HG03108 (cell line): ENCODE data around the gene KLLN.
"Not testable (repeated sequence)": the region's sequence is repeated elsewhere in the genome, so short reads cannot be mapped to it uniquely, and the experiment has no call there.

ENCODE experiments used
- ATAC-seq: cut with Tn5 transposase; IDR thresholded peaks from one replicate; pipeline ENCODE4 v1.9.1; 2021; ENCODE audit warnings: moderate library complexity; ENCODE audit not compliant: unreplicated experiment

The KLLN gene

DNA sequence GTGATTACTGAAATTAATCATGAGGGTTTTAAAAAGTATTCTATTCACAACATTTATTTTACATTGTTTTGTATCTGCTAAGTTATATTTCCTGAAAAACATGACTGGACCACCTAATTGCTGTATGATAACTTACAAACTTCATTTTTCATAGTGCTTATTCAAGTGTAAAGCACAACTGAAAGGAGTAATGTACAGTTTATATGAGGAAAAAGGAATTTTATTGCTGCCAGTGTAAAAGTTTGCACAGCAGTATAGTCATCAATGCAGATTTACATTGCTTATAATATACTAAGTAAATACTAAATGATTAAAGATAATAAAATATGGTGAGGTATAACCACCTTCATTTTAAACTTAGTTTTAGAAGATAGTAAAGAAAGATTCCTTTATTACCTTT lies 4.1 kb upstream of the KLLN start:
- ATAC-seq: no peak

DNA sequence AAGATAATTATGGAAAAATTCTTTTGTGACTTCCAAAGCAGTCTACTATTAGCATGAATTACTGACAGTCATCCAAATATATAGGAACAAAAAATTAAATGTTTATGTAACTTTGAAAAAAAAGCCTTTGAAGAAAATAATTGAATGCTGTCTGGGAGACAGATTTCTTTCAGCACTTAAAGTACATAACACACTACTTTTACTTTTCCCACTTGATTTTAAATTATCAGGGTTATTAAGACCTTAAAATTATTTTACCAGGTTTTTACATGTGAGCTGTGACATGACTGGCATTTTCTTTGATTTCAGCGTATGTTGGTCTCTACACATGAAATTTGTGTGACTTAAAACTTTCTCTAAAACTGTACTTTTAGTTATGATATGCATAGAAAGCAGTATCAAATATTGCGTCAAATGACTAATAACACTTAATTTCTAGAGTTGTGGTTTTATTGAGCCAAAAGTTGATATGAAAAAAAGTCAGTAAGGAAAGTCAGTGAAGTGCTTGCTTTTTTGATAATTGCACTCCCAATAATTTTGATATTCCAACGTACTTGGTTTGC lies 3.2 kb upstream of the KLLN start:
- ATAC-seq: no peak

DNA sequence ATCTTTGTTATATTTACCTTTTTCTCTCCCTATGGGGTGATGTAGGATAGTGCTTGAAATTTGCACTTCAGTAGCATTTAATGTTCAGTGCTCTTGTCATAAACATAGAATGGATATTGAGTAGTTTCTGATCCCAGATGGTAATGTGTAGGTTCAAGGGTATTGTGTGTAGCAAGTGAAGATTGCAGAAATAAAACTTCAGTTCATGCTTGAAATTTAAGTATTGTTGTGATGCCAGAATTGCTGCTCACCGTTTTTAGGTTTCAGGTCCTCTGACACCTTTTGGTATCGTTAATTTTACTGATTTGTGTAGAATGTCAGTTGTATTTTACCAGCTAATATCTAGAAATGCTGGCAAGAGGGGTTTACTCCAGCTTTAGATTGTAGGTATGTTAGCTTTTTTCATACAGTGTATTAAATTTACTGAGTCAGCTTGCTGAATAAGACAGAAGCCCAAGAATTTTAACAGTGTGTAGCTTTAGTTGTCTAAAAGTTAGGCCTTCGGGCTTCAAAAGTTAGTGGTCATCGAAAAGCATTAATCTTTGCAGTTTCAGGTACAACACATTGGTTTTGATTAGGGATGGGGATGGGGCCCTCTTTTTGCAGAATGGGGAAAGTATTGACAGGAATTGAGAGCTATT lies 2.0 kb upstream of the KLLN start:
- ATAC-seq: no peak

DNA sequence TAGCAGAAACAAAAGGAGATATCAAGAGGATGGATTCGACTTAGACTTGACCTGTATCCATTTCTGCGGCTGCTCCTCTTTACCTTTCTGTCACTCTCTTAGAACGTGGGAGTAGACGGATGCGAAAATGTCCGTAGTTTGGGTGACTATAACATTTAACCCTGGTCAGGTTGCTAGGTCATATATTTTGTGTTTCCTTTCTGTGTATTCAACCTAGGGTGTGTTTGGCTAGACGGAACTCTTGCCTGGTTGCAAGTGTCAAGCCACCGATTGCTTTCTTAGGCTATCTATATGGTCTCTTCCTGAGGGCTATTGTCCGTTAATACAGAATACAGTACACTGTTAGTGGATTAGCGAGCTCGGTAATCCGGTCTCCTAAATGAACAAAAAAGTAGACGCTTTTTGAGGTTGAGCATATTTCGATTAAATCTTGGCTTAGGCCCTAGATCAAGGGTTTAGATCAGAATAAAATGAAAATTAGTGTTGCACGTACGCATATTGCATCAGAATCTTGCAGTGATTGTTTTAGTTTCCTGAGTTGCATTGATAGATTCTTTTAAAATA lies 1.2 kb upstream of the KLLN start:
- ATAC-seq: no peak

DNA sequence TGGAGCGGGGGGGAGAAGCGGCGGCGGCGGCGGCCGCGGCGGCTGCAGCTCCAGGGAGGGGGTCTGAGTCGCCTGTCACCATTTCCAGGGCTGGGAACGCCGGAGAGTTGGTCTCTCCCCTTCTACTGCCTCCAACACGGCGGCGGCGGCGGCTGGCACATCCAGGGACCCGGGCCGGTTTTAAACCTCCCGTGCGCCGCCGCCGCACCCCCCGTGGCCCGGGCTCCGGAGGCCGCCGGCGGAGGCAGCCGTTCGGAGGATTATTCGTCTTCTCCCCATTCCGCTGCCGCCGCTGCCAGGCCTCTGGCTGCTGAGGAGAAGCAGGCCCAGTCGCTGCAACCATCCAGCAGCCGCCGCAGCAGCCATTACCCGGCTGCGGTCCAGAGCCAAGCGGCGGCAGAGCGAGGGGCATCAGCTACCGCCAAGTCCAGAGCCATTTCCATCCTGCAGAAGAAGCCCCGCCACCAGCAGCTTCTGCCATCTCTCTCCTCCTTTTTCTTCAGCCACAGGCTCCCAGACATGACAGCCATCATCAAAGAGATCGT lies 690 bp upstream of the KLLN start:
- not testable (repeated sequence) for ATAC-seq

DNA sequence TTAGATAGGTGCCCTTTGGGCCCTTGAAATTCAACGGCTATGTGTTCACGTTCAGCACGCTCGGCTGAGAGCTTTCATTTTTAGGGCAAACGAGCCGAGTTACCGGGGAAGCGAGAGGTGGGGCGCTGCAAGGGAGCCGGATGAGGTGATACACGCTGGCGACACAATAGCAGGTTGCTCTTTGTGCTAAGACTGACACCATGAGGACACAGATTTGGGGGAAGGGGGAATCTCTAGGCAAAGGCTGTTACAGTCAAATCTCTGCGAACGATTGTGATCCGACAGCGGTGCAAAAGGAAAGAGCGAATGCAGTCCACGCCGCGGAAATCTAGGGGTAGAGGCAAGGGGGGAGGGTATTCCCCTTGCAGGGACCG lies 667 bp downstream of the KLLN start:
- ATAC-seq: peak; percentile 4

DNA sequence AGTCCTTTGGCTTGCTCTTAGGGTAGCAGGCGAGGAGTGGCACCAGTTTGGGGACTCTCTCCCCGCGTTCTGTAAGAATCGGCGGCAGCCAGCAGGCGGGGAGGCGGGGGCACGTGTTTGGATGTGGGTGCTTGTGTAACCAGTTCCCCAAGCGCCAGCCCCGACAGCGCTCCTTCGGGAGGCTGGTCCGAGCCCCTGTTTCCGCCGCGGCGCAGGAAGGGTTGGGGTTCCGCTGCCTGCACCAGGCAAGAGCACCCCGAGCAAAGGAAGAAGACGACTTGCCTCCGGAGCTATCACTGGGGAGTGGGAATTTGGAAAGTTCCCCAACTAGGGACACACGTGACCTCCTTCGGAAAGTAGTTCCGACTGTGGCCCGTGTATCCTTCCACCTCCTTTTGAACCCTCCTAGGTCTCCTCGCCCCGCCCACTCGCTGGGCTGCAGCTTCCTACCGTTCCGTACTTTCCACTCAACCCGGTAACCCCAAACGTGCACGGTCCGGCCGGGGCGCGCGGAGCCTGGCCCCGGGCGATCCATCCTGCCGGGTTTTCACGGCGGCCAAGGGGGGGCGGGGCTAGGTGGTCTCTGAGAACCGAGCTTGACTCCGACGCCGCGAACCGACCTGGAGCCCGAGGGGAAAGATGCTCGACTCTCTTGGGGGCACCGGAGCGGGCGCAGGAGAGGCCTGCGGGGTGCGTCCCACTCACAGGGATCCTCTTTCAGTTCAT lies 1.2 kb downstream of the KLLN start:
- peak; percentile 47 for ATAC-seq

DNA sequence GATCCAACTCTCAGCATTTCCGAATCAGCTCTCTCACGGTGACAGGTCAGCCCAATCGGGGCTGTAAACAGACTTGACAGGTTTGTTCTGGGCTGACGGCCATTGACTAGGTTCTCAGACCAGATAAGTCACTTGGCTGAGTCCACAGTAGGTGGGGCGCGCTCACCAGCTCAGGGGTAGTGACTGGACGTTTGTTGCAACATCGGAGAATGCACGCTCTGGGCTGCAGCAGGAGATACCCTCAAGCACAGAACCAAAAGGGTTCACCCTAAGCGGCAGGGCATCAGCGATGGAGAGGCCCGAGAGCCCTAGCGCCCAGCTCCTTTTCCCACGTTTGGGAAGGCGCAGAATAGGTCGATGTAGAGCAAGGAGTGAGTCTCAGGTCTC lies 1.8 kb downstream of the KLLN start:
- peak; percentile 15 for ATAC-seq

DNA sequence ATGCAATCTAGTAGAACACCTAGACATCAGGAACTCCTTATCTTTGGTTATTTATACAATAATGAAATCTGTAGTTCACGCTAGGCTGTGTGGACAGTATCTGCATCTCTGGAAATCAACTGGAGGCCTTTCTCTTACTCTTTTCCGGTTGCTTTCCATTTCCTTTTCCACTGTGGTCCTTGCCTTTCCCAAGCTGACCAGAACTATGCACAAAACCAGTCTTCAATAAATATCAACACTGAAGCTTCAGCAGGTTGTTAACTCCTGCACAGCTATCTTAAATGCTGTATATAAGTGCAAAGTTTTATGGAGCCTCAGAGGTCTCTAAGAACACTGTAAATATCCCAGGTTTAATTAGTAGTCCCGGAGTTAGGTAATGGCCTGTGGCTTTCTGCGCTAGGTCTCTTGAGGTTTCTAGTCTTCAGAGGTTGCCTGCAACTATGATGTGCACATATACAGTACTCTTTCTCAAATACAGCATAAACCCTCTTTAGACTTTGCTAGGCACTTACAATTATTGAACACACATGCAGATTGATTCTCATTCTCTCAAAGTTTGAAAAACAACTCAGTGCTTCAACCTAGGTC lies 2.4 kb downstream of the KLLN start:
- no peak for ATAC-seq

DNA sequence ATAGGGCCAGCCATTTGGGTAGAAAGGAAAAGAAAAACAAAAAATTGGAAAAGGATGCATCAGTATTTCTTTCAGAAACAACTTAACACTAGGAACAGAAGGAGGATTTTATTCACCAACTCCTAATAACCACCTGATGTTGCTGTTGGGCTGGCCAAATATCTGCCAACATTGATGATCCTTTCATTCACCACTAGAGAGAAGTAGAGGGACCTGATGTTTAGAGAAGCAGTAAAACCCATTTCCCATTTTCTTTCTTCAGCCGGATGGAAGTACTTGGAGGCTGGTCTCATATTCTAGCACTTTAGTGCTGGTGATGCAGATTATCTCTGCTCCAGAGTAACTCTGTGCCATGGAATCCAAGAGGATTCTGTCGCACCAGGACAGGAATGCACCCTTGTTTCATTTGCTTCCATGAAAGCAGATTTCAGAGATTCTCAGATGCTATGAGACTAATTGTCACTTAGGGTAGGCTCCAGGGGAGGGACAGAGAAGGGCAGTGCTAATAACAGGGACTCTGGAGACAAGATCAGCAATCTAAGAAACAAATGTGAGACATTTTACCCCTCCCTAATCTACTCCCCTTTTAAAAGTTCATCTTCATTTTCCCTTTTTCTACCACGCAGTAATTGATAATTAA lies 3.1 kb downstream of the KLLN start:
- ATAC-seq: no peak

DNA sequence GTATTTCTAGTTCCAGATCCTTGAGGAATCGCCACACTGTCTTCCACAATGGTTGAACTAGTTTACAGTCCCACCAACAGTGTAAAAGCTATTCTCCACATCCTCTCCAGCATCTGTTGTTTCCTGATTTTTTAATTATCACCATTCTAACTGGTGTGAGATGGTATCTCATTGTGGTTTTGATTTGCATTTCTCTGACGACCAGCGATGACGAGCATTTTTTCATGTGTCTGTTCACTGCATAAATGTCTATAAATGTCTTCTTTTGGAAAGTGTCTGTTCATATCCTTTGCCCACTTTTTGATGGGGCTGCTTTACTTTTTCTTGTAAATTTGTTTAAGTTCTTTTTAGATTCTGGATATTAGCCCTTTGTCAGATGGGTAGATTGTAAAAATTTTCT lies 7.7 kb downstream of the KLLN start:
- not testable (repeated sequence) for ATAC-seq

DNA sequence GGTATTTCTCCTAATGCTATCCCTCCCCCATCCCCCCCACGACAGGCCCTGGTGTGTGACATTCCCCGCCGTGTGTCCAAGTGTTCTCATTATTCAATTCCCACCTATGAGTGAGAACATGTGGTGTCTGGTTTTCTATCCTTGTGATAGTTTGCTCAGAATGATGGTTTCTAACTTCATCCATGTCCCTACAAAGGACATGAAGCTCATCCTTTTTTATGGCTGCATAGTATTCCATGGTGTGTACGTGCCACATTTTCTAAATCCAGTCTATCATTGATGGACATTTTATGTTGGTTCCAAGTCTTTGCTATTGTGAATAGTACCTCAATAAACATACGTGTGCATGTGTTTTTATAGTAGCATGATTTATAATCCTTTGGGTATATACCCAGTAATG lies 8.1 kb downstream of the KLLN start:
- not testable (repeated sequence) for ATAC-seq

DNA sequence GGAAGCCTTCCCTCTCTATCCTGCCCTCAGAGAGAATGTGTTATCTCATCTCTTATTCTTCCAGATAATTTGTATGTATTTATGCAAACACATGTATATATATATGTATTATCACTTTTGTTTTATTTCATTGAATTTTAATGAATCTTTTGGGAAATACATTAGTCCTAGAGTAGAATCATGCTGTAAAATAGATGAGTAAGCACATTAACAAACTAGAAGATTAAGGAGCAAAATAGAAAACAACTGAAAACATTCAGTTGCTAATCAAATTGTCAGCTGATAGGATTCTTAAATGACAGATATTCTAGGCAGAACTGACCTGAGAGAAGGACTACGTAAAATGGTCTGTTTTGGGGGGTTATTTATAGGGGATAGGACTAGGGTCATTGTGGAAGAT lies 11.2 kb downstream of the KLLN start:
- no peak for ATAC-seq

DNA sequence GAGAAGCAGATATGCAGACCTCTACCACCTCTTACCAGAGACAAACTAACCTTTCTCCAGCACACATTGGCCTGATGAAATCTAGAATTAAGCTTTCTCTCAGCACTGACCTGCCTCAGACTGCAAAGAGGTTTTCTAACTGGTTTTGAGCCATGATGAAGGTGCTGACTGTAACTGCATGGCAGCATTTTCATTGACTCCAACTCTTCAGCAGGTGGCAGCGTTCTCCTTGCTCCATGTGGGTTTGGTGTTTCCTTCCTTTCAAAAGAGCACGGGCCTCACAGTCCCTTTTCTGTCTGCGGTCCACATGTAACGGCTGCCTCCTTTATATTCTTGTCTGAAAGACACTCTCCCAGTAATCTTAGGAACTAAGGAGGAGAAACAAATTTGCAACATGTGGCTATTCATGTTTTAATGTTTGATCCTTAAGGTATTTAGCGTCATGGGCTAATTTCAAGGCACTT lies 12.6 kb downstream of the KLLN start:
- ATAC-seq: peak; percentile 52

DNA sequence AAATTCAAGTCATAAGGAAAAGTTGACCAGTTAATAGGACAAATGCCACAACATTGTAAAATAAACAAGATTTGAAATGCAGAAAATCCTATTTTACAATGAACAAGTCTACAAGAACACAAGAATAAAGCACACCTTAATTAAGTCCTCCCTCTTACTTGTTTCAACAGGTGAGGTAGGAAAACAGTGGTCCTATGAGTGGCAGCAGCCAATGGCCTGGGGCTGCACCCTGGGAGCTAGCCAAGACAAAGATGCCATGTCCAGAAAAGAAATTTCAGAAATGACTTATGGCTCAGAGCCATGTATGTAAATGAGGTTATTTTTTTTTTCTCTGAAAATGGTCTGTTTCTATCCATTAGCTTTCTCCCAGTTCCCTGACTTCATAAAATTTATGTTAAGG lies 14.3 kb downstream of the KLLN start:
- ATAC-seq: no peak

DNA sequence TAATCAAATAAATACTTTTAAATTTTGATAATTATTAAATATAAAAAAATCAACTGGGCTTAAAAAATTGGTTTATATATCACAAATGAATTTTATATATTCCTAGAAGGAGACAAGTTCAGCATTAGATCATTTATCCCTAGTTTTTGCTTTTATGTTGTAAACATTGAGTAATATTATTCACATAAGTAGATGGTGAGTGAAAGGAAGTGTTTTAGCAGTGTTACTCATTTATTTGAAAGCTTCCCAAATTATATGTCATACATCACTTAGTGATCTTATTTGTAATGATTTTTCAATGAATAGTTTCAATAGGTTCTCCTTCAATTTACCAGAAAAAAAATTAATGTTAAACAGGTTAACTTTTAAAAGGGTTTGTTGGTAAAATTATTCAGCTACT lies 15.8 kb downstream of the KLLN start:
- no peak for ATAC-seq

DNA sequence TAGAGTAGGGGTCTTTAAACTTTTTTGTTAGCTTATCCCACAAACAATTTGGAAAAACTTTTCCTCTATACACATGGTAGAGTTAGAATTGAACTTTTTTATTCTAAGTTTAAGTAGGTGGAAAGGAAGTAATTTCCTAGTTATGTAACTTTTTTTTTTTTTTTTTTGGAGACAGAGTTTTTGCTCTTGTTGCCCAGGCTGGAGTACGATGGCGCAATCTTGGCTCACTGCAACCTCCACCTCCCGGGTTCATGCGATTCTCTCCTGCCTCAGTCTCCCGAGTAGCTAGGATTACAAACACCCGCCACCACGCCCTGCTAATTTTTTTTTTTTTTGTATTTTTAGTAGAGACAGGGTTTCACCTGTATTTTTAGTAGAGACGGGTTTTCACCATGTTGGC lies 16.6 kb downstream of the KLLN start:
- ATAC-seq: not testable (repeated sequence)

DNA sequence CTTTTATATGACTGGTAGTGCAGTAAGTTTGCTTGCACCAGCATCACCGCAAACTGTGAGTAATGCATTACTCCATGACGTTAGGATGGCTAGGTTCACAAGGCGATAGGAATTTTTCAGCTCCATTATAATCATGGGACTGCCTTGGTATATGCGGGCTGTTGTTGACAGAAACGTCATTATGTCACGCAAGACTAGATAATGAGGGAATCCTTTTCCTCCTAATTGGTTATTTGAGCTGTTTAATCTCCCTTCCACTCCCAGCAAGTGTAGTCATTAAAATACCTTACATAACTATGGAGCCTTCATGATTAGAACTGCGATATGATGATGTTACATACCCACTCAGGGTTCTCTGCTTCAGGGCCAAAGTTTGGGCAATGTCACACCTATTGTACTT lies 17.3 kb downstream of the KLLN start:
- ATAC-seq: no peak

DNA sequence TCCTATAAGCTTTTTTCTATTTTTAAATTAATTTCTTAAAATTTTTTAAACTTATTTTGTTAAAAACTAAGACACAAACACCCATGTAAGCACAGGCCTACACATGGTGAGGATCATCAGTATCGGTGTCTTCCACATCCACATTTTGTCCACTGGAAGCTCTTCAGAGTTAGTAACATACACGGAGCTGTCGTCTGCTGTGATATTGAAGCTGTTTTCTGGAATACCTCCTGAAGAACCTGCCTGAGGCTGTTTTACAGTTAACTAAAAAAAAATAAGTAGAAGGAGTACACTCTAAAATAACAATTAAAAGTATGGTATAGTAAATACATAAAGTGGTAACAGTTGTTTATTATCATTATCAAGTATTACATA lies 17.7 kb downstream of the KLLN start:
- no peak for ATAC-seq

DNA sequence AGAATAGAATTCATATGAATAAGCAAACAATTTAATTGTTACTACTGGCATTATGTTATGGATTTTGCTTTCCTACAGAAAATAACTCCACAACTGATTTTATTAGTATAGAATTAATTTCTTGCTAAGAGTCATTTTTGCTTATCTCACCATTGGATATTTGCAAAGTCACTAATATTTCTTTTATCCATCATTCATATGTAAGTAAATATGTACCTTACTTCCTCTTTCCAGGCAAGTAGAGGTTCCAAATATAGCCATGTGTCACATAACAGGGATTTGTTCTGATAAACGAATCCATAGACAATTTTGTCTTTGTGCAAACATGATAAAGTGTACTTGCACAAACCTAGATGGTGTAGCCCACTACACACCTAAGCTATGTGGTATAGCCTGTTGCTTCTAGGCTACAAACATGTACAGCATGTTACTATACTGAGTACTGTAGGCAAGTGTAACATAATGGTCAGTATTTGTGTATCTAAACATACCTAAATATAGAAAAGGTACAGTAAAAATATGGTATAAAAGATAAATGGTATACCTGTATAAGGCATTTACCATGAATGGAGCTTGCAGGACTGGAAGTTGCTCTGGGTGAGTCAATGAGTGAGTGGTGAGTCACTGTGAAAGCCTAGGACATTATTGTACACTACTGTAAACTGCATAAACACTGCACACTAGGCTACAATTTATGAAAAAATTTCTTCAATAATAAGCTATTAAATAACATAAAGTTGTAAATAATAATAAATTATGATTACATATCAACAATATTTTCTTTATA lies 18.3 kb downstream of the KLLN start:
- ATAC-seq: no peak
